Liver (tissue), 9 donors: ENCODE results near the gene BEX5. TPM values are rescaled to one million over a fixed set of nuclear protein-coding genes. Genes with fewer than 3 reads are reported as not detected.
"Not testable (repeated sequence)": the region's sequence is repeated elsewhere in the genome, so short reads cannot be mapped to it uniquely, and the experiment has no call there.

ENCODE experiments used
- DNase-seq: peaks from one replicate; pipeline ENCODE4 v3.0.0-alpha.2; 2017; ENCODE audit warnings: low spot score
- H3K27ac ChIP-seq, 2 donors: one replicate each; pipeline ENCODE4 v1.7.0; 2013; ENCODE audit warnings: inconsistent platforms in 2 of 2, low read length in 2 of 2, control low read depth in 1 of 2, low read depth in 1 of 2, mild to moderate bottlenecking in 1 of 2
- H3K27me3 ChIP-seq, 4 donors: one replicate each; pipeline versions ENCODE4 v1.6.1 to v1.7.0; 2013; ENCODE audit warnings: low read length in 3 of 4, inconsistent platforms in 1 of 4, mild to moderate bottlenecking in 1 of 4, moderate library complexity in 1 of 4; ENCODE audit not compliant: control insufficient read depth in 4 of 4, insufficient read depth in 4 of 4
- H3K36me3 ChIP-seq, 4 donors: one replicate each; pipeline versions ENCODE4 v1.6.1 to v1.7.0; 2013; ENCODE audit warnings: low read length in 3 of 4, mild to moderate bottlenecking in 3 of 4, low read depth in 1 of 4, moderate library complexity in 1 of 4; ENCODE audit not compliant: control insufficient read depth in 4 of 4, insufficient read depth in 3 of 4
- H3K4me1 ChIP-seq, 4 donors: one replicate each; pipeline versions ENCODE4 v1.6.1 to v1.7.0; 2013; ENCODE audit warnings: low read length in 3 of 4, mild to moderate bottlenecking in 3 of 4, moderate library complexity in 1 of 4; ENCODE audit not compliant: control insufficient read depth in 4 of 4, insufficient read depth in 4 of 4
- H3K4me3 ChIP-seq, 3 donors: one replicate each; pipeline versions ENCODE4 v1.6.1 to v1.7.0; 2013; ENCODE audit warnings: low read length in 3 of 3, control low read depth in 1 of 3, low read depth in 1 of 3, mild to moderate bottlenecking in 1 of 3
- H3K9ac ChIP-seq, 2 donors: one replicate each; pipeline ENCODE4 v1.7.0; 2013; ENCODE audit warnings: low read length in 2 of 2, mild to moderate bottlenecking in 2 of 2, moderate library complexity in 2 of 2, control low read depth in 1 of 2, low read depth in 1 of 2
- H3K9me3 ChIP-seq, 4 donors: one replicate each; pipeline versions ENCODE4 v1.6.1 to v1.7.0; 2013; ENCODE audit warnings: low read length in 3 of 4; ENCODE audit not compliant: control insufficient read depth in 4 of 4
- CTCF ChIP-seq: fragments of 150-350 bp; IDR thresholded peaks from 2 replicates; pipeline ENCODE4 v1.5.1; 2017; ENCODE audit warnings: improper control_type of control experiment, low read depth, low read length; ENCODE audit not compliant: missing input control
- FOXA1 ChIP-seq: IDR thresholded peaks from 2 replicates; pipeline ENCODE4 v1.6.1; 2016; ENCODE audit warnings: antibody characterized with exemption
- FOXA2 ChIP-seq: IDR thresholded peaks from 2 replicates; pipeline ENCODE4 v1.6.1; 2016; ENCODE audit warnings: antibody characterized with exemption
- HNF4A ChIP-seq, 2 donors: conservative IDR thresholded peaks; 2 replicates each; pipeline ENCODE4 v1.6.1; 2016; ENCODE audit warnings: antibody characterized with exemption in 2 of 2, mild to moderate bottlenecking in 2 of 2
- HNF4G ChIP-seq: IDR thresholded peaks from 2 replicates; pipeline ENCODE4 v1.6.1; 2016; ENCODE audit warnings: antibody characterized with exemption
- JUND ChIP-seq, 2 donors: IDR thresholded peaks; 2 replicates each; pipeline ENCODE4 v1.6.1; 2016; ENCODE audit warnings: antibody characterized with exemption in 2 of 2
- MAX ChIP-seq: IDR thresholded peaks from 2 replicates; pipeline ENCODE4 v1.6.1; 2016; ENCODE audit warnings: antibody characterized with exemption
- NR2F2 ChIP-seq: IDR thresholded peaks from 2 replicates; pipeline ENCODE4 v1.6.1; 2016; ENCODE audit warnings: antibody characterized with exemption
- RAD21 ChIP-seq, 2 donors: IDR thresholded peaks; 2 replicates each; pipeline ENCODE4 v1.6.1; 2016; ENCODE audit warnings: antibody characterized with exemption in 2 of 2, mild to moderate bottlenecking in 2 of 2
- RXRA ChIP-seq, 2 donors: IDR thresholded peaks; 2 replicates each; pipeline ENCODE4 v1.6.1; 2017 to 2018; ENCODE audit warnings: antibody characterized with exemption in 2 of 2, mild to moderate bottlenecking in 1 of 2
- SP1 ChIP-seq: IDR thresholded peaks from 2 replicates; pipeline ENCODE4 v1.6.1; 2018; ENCODE audit warnings: antibody characterized with exemption, mild to moderate bottlenecking
- TAF1 ChIP-seq: conservative IDR thresholded peaks from 2 replicates; pipeline ENCODE4 v1.6.1; 2016; ENCODE audit warnings: antibody characterized with exemption, mild to moderate bottlenecking
- YY1 ChIP-seq: IDR thresholded peaks from 2 replicates; pipeline ENCODE4 v1.6.1; 2016; ENCODE audit warnings: antibody characterized with exemption, mild to moderate bottlenecking
- ZBTB33 ChIP-seq: IDR thresholded peaks from 2 replicates; pipeline ENCODE4 v1.6.1; 2016; ENCODE audit warnings: antibody characterized with exemption
- WGBS: extraction: QIAGEN DNeasy Blood & Tissue Kit; methylation state at CpG from one replicate; pipeline ENCODE4 v1.1.7; 2013; 5-methylcytosine and 5-hydroxymethylcytosine counted together
- polyA plus RNA-seq, 2 donors: library from polyadenylated mRNA; stranded (reverse) in 1 of 2; unstranded in 1 of 2; fragments of 200-250 nt in 1 of 2; fragments of >200 nt in 1 of 2; fragmentation: Nextera tagmentation in 1 of 2; extraction: Ambion mirVana in 1 of 2; gene quantifications; one replicate each; pipeline versions ENCODE4 v1.2.1 to v1.2.3, GENCODE V29; 2013 to 2015
- total RNA-seq, 2 donors: library from RNA; depleted of rRNA; stranded (reverse); fragments of >200 nt; gene quantifications; one replicate each; pipeline ENCODE4 v1.2.3, GENCODE V29; 2014
- donor health status: healthy.
- donor health status: healthy.
- donor health status: healthy.
- donor health status: healthy.
- donor health status: healthy.

Gene BEX5
- total and polyA plus RNA-seq, 4 donors: 0.09 to 1.4 (median 0.56) TPM

GRCh38 chrX:102138064-102138463, 17.7 kb downstream of the BEX5 start (continued):
- TF ChIP-seq FOXA2 (no peak), YY1 (no peak), SP1 (no peak), RXRA (IDR thresholded peaks at IDR 0.05) (no peak), ZBTB33 (no peak), HNF4G (no peak)

- WGBS: 49% methylated on average over 1 of the region's 1 CpG
- Histone ChIP-seq H3K4me3 (no peak overlapping the region), H3K9me3 (no peaks in the 10 kb centered on the region), H3K9ac (no peak overlapping the region), H3K4me1 (no peaks in the 10 kb centered on the region), H3K36me3 (no peaks in the 10 kb centered on the region), H3K27ac (no peak overlapping the region), H3K27me3 (peaks cover 0 to 14% (median 0%) of the 10 kb centered on the region in 4 donors)
- TF ChIP-seq HNF4G (no peak), MAX (no peak), CTCF (peak; percentile 25), RAD21 (IDR thresholded peaks at IDR 0.05) (peak; percentile 42 to 71), NR2F2 (no peak), FOXA1 (no peak)
- DNase-seq: no peak
Observed at GRCh38 chrX:102129473-102129872, 26.3 kb downstream of the BEX5 start.

GRCh38 chrX:102126863-102127262, 28.9 kb downstream of the BEX5 start:
- no peaks in the 10 kb centered on the region for H3K4me1 ChIP-seq
- H3K27me3 ChIP-seq: peaks cover 0 to 15% (median 0%) of the 10 kb centered on the region in 4 donors
- H3K9ac ChIP-seq: no peak overlapping the region
- WGBS: 38% methylated on average over 8 of the region's 8 CpGs
- no peaks in the 10 kb centered on the region for H3K9me3 ChIP-seq
- TF ChIP-seq HNF4A (conservative IDR thresholded peaks at IDR 0.05) (no peak), RAD21 (IDR thresholded peaks at IDR 0.05) (no peak), JUND (IDR thresholded peaks at IDR 0.05) (no peak), TAF1 (no peak), SP1 (no peak)
- no peak for DNase-seq
- H3K36me3 ChIP-seq: no peaks in the 10 kb centered on the region
- no peak overlapping the region for H3K4me3 ChIP-seq
- H3K27ac ChIP-seq: no peak overlapping the region

- H3K4me3 ChIP-seq, H3K9ac ChIP-seq, H3K4me1 ChIP-seq, H3K36me3 ChIP-seq, H3K9me3 ChIP-seq, H3K27ac ChIP-seq, DNase-seq: not testable (repeated sequence)
- peaks cover 0 to 15% (median 0%) of the 10 kb centered on the region in 4 donors for H3K27me3 ChIP-seq
- 10% methylated on average over 21 of the region's 21 CpGs for WGBS
Observed at GRCh38 chrX:102126080-102126818, 29.5 kb downstream of the BEX5 start.

- not testable (repeated sequence) for H3K9me3 ChIP-seq, H3K9ac ChIP-seq, H3K4me3 ChIP-seq, H3K27ac ChIP-seq, H3K36me3 ChIP-seq, DNase-seq, H3K4me1 ChIP-seq
- 3% methylated on average over 26 of the region's 38 CpGs for WGBS
- peaks cover 0 to 15% (median 0%) of the 10 kb centered on the region in 4 donors for H3K27me3 ChIP-seq
Observed at GRCh38 chrX:102125436-102125835, 30.3 kb downstream of the BEX5 start, which contains the start of gene TCEAL2. Gene TCEAL2, plus strand, starts transcription at chrX:102125679. Its CDS starts 1,152 bp downstream, at chrX:102126831.

GRCh38 chrX:102125014-102125413, 30.8 kb downstream of the BEX5 start:
- H3K4me3 ChIP-seq: not testable (repeated sequence)
- 16% methylated on average over 8 of the region's 10 CpGs for WGBS

More at GRCh38 chrX:102125014-102125413, 30.8 kb downstream of the BEX5 start:
- DNase-seq, H3K36me3 ChIP-seq, H3K9me3 ChIP-seq, H3K27ac ChIP-seq, H3K4me1 ChIP-seq, H3K9ac ChIP-seq: not testable (repeated sequence)
- H3K27me3 ChIP-seq: peaks cover 0 to 15% (median 0%) of the 10 kb centered on the region in 4 donors
